ENCODE results near the gene HASPIN. TPM values are rescaled to one million over a fixed set of nuclear protein-coding genes. Genes with fewer than 3 reads are reported as not detected.

Gene HASPIN
- total RNA-seq, 2 donors from 2014 or later = 1.0 to 3.9 TPM

GRCh38 chr17:3740611-3741073 is 16.9 kb downstream of the HASPIN start:
- no peak for DNase-seq (ENCODE audit: low spot score)
- H3K9me3 ChIP-seq = no peaks in the 10 kb centered on the region
- no peak overlapping the region for H3K27ac ChIP-seq
- H3K36me3 ChIP-seq = no peaks in the 10 kb centered on the region
- no peaks in the 10 kb centered on the region for H3K27me3 ChIP-seq (replicated peaks; ENCODE audit: insufficient read depth)
- 78% methylated on average over 14 of the region's 14 CpGs for WGBS
- no peaks in the 10 kb centered on the region for H3K4me1 ChIP-seq (replicated peaks)
- TF ChIP-seq POLR2A (IDR thresholded peaks at IDR 0.05) (no peak), POLR2AphosphoS5 (IDR thresholded peaks at IDR 0.05) (no peak), CTCF (IDR thresholded peaks at IDR 0.05) (no peak)
- no peak overlapping the region for H3K4me3 ChIP-seq
- intact Hi-C loops (cut with DNase I) = no loop called here

- H3K27me3 ChIP-seq (replicated peaks; ENCODE audit: insufficient read depth) = no peaks in the 10 kb centered on the region
- no peak for TF ChIP-seq CTCF (IDR thresholded peaks at IDR 0.05)
- TF ChIP-seq POLR2A (IDR thresholded peaks at IDR 0.05) = no peak
- no peak for TF ChIP-seq POLR2AphosphoS5 (IDR thresholded peaks at IDR 0.05)
- H3K4me3 ChIP-seq = no peak overlapping the region
- no peaks in the 10 kb centered on the region for H3K9me3 ChIP-seq
- no peak overlapping the region for H3K27ac ChIP-seq
- WGBS = 38% methylated on average over 3 of the region's 3 CpGs
- DNase-seq (ENCODE audit: low spot score) = no peak
- H3K4me1 ChIP-seq (replicated peaks) = no peaks in the 10 kb centered on the region
- intact Hi-C loops (cut with DNase I) = no loop called here
- H3K36me3 ChIP-seq = no peaks in the 10 kb centered on the region
Observed at GRCh38 chr17:3744014-3744413, 20.3 kb downstream of the HASPIN start.

GRCh38 chr17:3745071-3745470 is 21.4 kb downstream of the HASPIN start:
- H3K27ac ChIP-seq = no peak overlapping the region

GRCh38 chr17:3747805-3748204 is 24.1 kb downstream of the HASPIN start:
- no peaks in the 10 kb centered on the region for H3K27me3 ChIP-seq (replicated peaks; ENCODE audit: insufficient read depth)
- no peaks in the 10 kb centered on the region for H3K4me1 ChIP-seq (replicated peaks)
- 87% methylated on average over 9 of the region's 9 CpGs for WGBS
- no peaks in the 10 kb centered on the region for H3K36me3 ChIP-seq
- TF ChIP-seq POLR2A (IDR thresholded peaks at IDR 0.05) (no peak), POLR2AphosphoS5 (IDR thresholded peaks at IDR 0.05) (no peak), CTCF (IDR thresholded peaks at IDR 0.05) (no peak)
- DNase-seq (ENCODE audit: low spot score) = no peak
- intact Hi-C loops (cut with DNase I) = no loop called here
- H3K27ac ChIP-seq = no peak overlapping the region
- H3K4me3 ChIP-seq = no peak overlapping the region
- H3K9me3 ChIP-seq = no peaks in the 10 kb centered on the region

More at GRCh38 chr17:3745071-3745470, 21.4 kb downstream of the HASPIN start:
- DNase-seq (ENCODE audit: low spot score) = no peak
- TF ChIP-seq POLR2A (IDR thresholded peaks at IDR 0.05) = no peak
- no peak for TF ChIP-seq POLR2AphosphoS5 (IDR thresholded peaks at IDR 0.05)
- TF ChIP-seq CTCF (IDR thresholded peaks at IDR 0.05) = no peak
- H3K4me1 ChIP-seq (replicated peaks) = no peaks in the 10 kb centered on the region
- H3K9me3 ChIP-seq = no peaks in the 10 kb centered on the region
- intact Hi-C loops (cut with DNase I) = no loop called here
- no peak overlapping the region for H3K4me3 ChIP-seq
- H3K27me3 ChIP-seq (replicated peaks; ENCODE audit: insufficient read depth) = no peaks in the 10 kb centered on the region
- no peaks in the 10 kb centered on the region for H3K36me3 ChIP-seq
- WGBS = 74% methylated on average over 10 of the region's 10 CpGs

- Histone ChIP-seq H3K27ac (no peak overlapping the region), H3K36me3 (no peaks in the 10 kb centered on the region), H3K4me1 (replicated peaks) (no peaks in the 10 kb centered on the region), H3K9me3 (no peaks in the 10 kb centered on the region), H3K27me3 (replicated peaks; ENCODE audit: insufficient read depth) (no peaks in the 10 kb centered on the region), H3K4me3 (no peak overlapping the region)
- no peak for DNase-seq (ENCODE audit: low spot score)
- 87% methylated on average over 7 of the region's 7 CpGs for WGBS
- intact Hi-C loops (cut with DNase I) = no loop called here
- TF ChIP-seq CTCF (IDR thresholded peaks at IDR 0.05) = no peak
- no peak for TF ChIP-seq POLR2AphosphoS5 (IDR thresholded peaks at IDR 0.05)
- TF ChIP-seq POLR2A (IDR thresholded peaks at IDR 0.05) = no peak
Observed at GRCh38 chr17:3748576-3748975, 24.9 kb downstream of the HASPIN start.

All from prostate gland (tissue), 2 donors.